H1 (cell line): ENCODE results near the gene TREM1. TPM values are rescaled to one million over a fixed set of nuclear protein-coding genes. Genes with fewer than 3 reads are reported as not detected.

Experiments
- BACH1 ChIP-seq: IDR thresholded peaks from 2 replicates; pipeline ENCODE4 v1.6.1; 2012; ENCODE audit warnings: low read length, improper control_type of control experiment
- CBX5 ChIP-seq: fragments of 300-800, 300-1000 bp; sonication (generic); IDR thresholded peaks from 2 replicates; pipeline ENCODE4 v1.7.1; 2016; ENCODE audit warnings: antibody characterized with exemption, low read length, low read depth
- JUN ChIP-seq: IDR thresholded peaks from 2 replicates; pipeline ENCODE4 v1.6.1; 2011; ENCODE audit warnings: low read depth, mild to moderate bottlenecking, improper control_type of control experiment, low read length
- KDM5A ChIP-seq: fragments of 200-600 bp; IDR thresholded peaks from 2 replicates; pipeline ENCODE4 v1.7.1; 2012; ENCODE audit warnings: mild to moderate bottlenecking, low read length, inconsistent platforms, mixed read lengths
- MAX ChIP-seq: IDR thresholded peaks from 2 replicates; pipeline ENCODE4 v1.6.1; 2012; ENCODE audit warnings: inconsistent platforms
- RNF2 ChIP-seq: fragments of 200-900, 300-1000 bp; sonication (generic); IDR thresholded peaks from 2 replicates; pipeline ENCODE4 v1.7.1; 2016; ENCODE audit warnings: borderline replicate concordance, low read depth, mild to moderate bottlenecking, antibody characterized with exemption, low read length; ENCODE audit not compliant: poor library complexity, severe bottlenecking; ENCODE audit errors: missing control alignments
- SAP30 ChIP-seq: fragments of 300-600 bp; sonication (generic); IDR thresholded peaks from 2 replicates; pipeline ENCODE4 v1.7.1; 2012; ENCODE audit warnings: low read length, moderate library complexity, mild to moderate bottlenecking, inconsistent platforms; ENCODE audit not compliant: insufficient read depth, insufficient replicate concordance
- SIN3A ChIP-seq, 2 experiments: IDR thresholded peaks in 1 of 2; conservative IDR thresholded peaks in 1 of 2; 2 replicates each; pipeline ENCODE4 v1.6.1; 2011 to 2012; ENCODE audit warnings: low read length in 2 of 2, improper control_type of control experiment in 1 of 2, low read depth in 1 of 2, mild to moderate bottlenecking in 1 of 2
- ZNF274 ChIP-seq: IDR thresholded peaks from 2 replicates; pipeline ENCODE4 v1.7.0; 2012; ENCODE audit warnings: low read length, borderline replicate concordance; ENCODE audit errors: extremely low read depth
- polyA plus RNA-seq, 7 experiments: library from polyadenylated mRNA; depleted of rRNA in 3 of 7; stranded (reverse) in 5 of 7; unstranded in 2 of 7; fragments of >200 nt in 5 of 7; fragments of 200-250 nt in 2 of 7; gene quantifications; 1 replicate in 5 of 7; 2 replicates in 1 of 7; 4 replicates in 1 of 7; pipeline versions ENCODE4 v1.2.1 to v1.2.3, GENCODE V29; 2011 to 2013; ENCODE audit warnings: missing spikeins in 2 of 7, mixed read lengths in 2 of 7
- total RNA-seq: library from RNA; stranded (reverse); fragmentation: NEBNext Ultra II Directional; extraction: Animal tissue kit (Norgen Biotek cat#: 25700); gene quantifications from 2 replicates; pipeline ENCODE4 v1.2.1, GENCODE V29; 2021
- TF ChIP-seq, protein P1 (sequence below): fragments of 300-600 bp; sonication (generic); IDR thresholded peaks from 2 replicates; pipeline ENCODE4 v1.7.1; 2012; ENCODE audit warnings: low read length, moderate library complexity, mild to moderate bottlenecking, inconsistent platforms; ENCODE audit not compliant: insufficient replicate concordance

Gene TREM1
- total and polyA plus RNA-seq, 2 of the 8 experiments (the other 6 are each of a cell fraction or from before 2014, with no cell fraction given), result not detected

- TF ChIP-seq, protein P1, sequence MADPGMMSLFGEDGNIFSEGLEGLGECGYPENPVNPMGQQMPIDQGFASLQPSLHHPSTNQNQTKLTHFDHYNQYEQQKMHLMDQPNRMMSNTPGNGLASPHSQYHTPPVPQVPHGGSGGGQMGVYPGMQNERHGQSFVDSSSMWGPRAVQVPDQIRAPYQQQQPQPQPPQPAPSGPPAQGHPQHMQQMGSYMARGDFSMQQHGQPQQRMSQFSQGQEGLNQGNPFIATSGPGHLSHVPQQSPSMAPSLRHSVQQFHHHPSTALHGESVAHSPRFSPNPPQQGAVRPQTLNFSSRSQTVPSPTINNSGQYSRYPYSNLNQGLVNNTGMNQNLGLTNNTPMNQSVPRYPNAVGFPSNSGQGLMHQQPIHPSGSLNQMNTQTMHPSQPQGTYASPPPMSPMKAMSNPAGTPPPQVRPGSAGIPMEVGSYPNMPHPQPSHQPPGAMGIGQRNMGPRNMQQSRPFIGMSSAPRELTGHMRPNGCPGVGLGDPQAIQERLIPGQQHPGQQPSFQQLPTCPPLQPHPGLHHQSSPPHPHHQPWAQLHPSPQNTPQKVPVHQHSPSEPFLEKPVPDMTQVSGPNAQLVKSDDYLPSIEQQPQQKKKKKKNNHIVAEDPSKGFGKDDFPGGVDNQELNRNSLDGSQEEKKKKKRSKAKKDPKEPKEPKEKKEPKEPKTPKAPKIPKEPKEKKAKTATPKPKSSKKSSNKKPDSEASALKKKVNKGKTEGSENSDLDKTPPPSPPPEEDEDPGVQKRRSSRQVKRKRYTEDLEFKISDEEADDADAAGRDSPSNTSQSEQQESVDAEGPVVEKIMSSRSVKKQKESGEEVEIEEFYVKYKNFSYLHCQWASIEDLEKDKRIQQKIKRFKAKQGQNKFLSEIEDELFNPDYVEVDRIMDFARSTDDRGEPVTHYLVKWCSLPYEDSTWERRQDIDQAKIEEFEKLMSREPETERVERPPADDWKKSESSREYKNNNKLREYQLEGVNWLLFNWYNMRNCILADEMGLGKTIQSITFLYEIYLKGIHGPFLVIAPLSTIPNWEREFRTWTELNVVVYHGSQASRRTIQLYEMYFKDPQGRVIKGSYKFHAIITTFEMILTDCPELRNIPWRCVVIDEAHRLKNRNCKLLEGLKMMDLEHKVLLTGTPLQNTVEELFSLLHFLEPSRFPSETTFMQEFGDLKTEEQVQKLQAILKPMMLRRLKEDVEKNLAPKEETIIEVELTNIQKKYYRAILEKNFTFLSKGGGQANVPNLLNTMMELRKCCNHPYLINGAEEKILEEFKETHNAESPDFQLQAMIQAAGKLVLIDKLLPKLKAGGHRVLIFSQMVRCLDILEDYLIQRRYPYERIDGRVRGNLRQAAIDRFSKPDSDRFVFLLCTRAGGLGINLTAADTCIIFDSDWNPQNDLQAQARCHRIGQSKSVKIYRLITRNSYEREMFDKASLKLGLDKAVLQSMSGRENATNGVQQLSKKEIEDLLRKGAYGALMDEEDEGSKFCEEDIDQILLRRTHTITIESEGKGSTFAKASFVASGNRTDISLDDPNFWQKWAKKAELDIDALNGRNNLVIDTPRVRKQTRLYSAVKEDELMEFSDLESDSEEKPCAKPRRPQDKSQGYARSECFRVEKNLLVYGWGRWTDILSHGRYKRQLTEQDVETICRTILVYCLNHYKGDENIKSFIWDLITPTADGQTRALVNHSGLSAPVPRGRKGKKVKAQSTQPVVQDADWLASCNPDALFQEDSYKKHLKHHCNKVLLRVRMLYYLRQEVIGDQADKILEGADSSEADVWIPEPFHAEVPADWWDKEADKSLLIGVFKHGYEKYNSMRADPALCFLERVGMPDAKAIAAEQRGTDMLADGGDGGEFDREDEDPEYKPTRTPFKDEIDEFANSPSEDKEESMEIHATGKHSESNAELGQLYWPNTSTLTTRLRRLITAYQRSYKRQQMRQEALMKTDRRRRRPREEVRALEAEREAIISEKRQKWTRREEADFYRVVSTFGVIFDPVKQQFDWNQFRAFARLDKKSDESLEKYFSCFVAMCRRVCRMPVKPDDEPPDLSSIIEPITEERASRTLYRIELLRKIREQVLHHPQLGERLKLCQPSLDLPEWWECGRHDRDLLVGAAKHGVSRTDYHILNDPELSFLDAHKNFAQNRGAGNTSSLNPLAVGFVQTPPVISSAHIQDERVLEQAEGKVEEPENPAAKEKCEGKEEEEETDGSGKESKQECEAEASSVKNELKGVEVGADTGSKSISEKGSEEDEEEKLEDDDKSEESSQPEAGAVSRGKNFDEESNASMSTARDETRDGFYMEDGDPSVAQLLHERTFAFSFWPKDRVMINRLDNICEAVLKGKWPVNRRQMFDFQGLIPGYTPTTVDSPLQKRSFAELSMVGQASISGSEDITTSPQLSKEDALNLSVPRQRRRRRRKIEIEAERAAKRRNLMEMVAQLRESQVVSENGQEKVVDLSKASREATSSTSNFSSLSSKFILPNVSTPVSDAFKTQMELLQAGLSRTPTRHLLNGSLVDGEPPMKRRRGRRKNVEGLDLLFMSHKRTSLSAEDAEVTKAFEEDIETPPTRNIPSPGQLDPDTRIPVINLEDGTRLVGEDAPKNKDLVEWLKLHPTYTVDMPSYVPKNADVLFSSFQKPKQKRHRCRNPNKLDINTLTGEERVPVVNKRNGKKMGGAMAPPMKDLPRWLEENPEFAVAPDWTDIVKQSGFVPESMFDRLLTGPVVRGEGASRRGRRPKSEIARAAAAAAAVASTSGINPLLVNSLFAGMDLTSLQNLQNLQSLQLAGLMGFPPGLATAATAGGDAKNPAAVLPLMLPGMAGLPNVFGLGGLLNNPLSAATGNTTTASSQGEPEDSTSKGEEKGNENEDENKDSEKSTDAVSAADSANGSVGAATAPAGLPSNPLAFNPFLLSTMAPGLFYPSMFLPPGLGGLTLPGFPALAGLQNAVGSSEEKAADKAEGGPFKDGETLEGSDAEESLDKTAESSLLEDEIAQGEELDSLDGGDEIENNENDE, result no peak
- no peak for TF ChIP-seq CBX5
- no peak for TF ChIP-seq MAX
- no peak for TF ChIP-seq JUN
- no peak for TF ChIP-seq SAP30
- no peak for TF ChIP-seq BACH1
- TF ChIP-seq RNF2, result no peak
- TF ChIP-seq ZNF274, result no peak
- no peak for TF ChIP-seq KDM5A
- no peak for TF ChIP-seq SIN3A (conservative IDR thresholded peaks at IDR 0.05 in 1 of 2, IDR thresholded peaks at IDR 0.05 in 1 of 2; ENCODE audit: low read depth in 1 of 2, low read length in 2 of 2)
These were observed 28.7 kb upstream of the TREM1 start (continued) for GRCh38 chr6:41315203-41315602.
